HG03064 (cell line): ENCODE data around the gene ARHGAP18.

Source experiments
- ATAC-seq: cut with Tn5 transposase; IDR thresholded peaks from one replicate; pipeline ENCODE4 v1.9.1; 2021; ENCODE audit warnings: low read depth; ENCODE audit not compliant: unreplicated experiment

The ARHGAP18 gene

GRCh38 chr6:129694036-129694435, 15.9 kb downstream of the ARHGAP18 start:
- ATAC-seq: no peak

DNA sequence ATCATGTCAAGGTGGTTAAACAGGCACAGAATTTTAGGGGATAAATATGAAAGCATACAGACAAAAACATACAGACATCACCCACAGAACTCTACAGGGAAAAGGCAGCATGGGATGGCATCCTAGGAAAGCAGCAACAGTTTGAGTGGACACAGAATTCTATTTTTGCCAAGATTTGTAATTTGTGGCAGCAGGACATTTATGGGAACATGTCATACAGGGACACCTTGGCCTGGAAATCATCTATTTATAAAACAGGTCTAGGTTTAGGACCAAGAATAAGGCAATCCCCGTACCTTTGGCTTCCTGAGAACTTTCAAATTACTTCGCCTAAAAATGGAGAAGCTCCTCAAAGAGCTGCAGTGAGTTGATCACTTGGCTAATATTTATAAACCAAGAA, 17.5 kb downstream of the ARHGAP18 start:
- ATAC-seq: no peak

DNA sequence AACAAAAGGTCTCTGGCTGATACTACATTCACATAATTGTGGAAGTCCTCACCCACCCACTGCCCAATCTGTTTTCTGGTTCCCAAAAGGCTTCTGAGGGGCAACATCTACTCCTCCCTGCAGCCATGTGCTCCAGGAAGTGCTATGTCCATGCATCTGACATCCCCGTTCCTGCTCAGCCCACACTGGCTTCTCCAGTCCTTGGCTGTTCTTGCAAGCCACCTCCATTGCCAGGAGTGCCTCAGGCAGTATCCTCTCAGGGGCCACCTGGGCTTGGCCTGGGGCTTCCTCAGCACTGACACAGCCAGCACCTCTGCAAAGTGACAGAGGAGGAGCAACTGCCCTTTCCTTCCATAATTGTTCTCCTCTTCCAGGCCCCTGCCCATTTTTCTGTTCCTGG, 18.3 kb downstream of the ARHGAP18 start:
- ATAC-seq: no peak

DNA sequence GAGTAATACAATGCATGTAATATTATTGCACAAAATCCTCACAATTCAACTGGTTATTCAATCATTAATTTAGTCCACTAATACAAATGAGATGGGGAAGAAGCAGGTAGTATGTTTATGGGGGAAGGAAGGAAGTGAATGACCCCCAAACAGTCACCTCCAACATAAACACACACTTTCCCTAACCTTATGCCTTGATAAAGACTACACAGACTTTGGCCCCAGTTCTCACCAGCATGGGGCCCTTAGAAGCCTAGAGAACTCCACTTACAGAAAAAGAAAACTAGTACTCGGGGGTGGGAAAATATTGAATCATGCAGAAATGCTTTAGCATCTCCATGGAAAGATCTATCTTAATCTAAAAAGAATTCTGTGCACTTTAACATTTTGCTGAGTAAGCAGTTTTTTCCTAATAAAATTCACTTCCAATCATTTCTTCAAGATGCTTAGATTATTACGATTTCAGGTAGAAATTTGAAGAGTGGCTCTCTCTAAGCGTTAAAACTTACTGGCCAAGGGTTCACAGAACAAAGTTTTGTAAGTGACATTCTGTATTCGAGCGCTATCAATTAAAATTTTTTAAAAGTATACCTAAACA, 18.8 kb downstream of the ARHGAP18 start:
- ATAC-seq: no peak

GRCh38 chr6:129686941-129687627, 22.9 kb downstream of the ARHGAP18 start:
- ATAC-seq: peak; percentile 66

GRCh38 chr6:129685662-129686031, 24.3 kb downstream of the ARHGAP18 start:
- ATAC-seq: no peak

GRCh38 chr6:129684903-129685661, 24.9 kb downstream of the ARHGAP18 start:
- no peak for ATAC-seq

GRCh38 chr6:129684323-129684884, 25.6 kb downstream of the ARHGAP18 start:
- peak; percentile 1 for ATAC-seq

- ATAC-seq: peak; percentile 89
Measured at GRCh38 chr6:129683601-129684322, 26.2 kb downstream of the ARHGAP18 start.

- no peak for ATAC-seq
Measured at GRCh38 chr6:129681913-129682205, 28.1 kb downstream of the ARHGAP18 start.

- ATAC-seq: no peak
Measured at GRCh38 chr6:129680633-129681032, 29.3 kb downstream of the ARHGAP18 start.

- no peak for ATAC-seq
Measured at GRCh38 chr6:129679758-129680157, 30.2 kb downstream of the ARHGAP18 start.

DNA sequence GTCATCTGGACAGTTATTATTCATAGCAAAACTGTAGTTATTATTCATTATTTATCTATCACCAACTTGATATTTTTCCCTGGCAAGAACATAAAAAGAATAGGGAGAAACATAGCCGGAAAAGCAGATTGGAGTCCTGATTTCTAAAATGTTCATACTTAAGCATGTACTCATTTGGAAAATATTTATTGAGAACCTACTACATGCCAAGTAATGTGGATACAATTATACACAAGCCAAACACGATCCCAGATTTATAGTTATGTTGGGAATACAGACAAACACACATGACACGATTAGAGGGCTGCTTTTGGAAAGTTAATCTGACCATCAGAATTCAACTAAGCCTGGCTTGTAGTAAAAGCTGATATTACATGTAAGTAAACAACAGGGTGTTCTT, 30.7 kb downstream of the ARHGAP18 start:
- no peak for ATAC-seq

DNA sequence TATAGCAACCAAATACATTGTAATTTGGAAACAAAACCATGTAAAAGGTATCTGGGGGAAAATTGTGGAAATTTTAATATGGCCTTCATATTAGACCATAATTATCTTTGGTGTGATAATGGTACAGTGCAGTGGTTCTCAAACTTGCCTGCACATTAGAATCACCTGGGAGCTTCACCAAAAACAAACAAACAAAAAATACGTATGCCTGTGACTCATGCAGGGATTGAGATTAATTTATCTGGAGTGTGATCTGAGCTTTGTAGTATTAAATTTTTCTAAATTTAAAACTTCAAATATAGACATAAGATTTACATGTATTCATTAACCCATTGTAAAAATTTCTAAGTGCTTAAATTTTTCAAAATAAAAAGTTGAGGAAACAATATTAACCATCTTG, 31.5 kb downstream of the ARHGAP18 start:
- no peak for ATAC-seq

DNA sequence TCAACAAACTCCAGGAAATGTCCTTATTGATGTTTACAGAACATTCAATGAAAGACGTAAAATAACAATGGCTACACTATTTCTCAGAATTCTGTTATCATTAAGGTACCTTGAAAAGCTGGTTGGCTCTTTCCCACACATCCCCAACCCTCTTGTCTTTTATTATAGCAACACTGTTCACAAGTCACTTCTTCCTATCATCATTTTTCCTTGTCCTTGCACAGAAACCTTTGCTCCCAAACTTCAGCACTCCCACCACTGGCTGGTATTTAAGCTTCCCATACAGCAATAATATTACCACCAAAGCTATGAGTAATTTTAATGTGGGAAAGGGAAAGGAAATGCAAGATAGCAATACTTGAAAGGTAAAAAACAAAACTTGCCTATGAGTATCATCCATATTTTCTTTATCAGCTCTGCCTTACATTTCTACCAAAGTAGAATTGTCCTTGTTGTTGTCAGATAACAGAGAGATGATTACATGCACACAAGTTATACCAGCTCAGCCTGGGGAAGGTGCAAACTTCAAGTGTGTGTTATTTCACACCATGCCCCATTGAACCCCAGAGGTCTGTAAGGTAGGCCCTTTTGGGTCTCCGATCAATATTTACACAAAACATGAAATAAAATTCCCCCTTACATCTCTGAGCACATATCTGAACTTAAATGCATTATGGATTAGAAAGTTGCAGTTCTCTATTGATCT, 32.2 kb downstream of the ARHGAP18 start:
- ATAC-seq: no peak

GRCh38 chr6:129675669-129676472, 34.1 kb downstream of the ARHGAP18 start:
- no peak for ATAC-seq

DNA sequence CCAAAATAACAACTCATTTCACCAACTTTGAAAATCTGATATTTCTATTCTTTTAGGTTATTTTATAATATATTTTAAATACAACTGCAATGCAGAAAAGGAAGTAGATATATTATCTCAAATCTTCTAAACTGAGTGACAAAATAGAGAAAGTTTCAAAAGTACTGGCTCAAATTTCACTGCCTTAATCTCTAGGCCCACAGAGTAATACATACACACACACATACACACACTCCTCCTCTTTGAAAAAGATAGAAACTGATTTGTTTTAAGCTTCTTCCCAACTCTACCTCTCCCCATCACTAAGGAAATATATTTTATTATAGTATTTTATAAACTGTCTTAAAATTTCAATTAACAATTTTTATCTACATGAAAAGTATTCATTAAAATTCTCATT, 36.2 kb downstream of the ARHGAP18 start:
- no peak for ATAC-seq

DNA sequence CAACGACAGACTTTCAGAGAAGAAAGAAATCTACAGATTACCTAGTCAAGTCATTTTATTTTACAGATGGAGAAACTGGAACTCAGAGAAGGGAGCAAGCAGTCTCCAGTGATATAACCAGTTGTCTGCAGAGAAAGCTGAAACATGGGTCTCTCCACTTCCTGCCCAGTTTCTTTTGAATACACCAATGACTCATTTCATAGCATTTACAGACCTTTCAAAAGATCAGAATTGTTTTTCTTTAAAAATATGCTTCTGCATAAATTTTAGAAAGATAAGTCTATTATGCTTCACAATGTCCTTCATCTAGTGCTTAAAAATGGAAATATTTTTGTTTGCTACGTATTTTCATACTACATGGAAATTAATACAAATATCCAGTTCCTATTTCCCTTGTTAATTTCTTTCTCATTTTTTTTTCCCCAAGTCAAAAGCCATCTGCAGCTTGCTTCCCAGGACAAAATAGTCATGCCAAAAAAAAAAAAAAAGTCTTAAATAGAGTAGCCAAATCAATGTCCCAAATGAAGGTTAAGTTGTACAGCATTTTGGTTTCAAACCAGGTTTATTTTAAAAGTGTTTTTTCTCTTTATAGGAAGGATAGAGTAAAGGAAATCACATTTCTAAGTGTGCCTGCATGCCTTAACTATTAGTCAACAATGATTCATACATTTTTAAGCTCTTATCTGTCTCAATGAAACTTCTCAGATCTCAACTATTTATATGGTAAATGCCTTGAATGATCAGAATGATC, 36.9 kb downstream of the ARHGAP18 start:
- peak; percentile 78 for ATAC-seq

- ATAC-seq: peak; percentile 10
Measured at GRCh38 chr6:129672341-129672682, 37.7 kb downstream of the ARHGAP18 start.
